Smooth muscle cell (in vitro differentiated cells): ENCODE data around the gene TXNDC2. TPM values are rescaled to one million over a fixed set of nuclear protein-coding genes. Genes with fewer than 3 reads are reported as not detected.

Source experiments
- DNase-seq: peaks from one replicate; lab custom pipeline; 2025; ENCODE audit not compliant: unreplicated experiment; lab: John Stamatoyannopoulos, UW
- H2AFZ ChIP-seq: fragments of 200-600 bp; sonication (generic); 2 replicates; pipeline ENCODE4 v1.6.0; 2016; ENCODE audit warnings: antibody characterized with exemption, low read depth, mild to moderate bottlenecking
- H3F3A ChIP-seq: fragments of 200-600 bp; sonication (generic); 2 replicates; pipeline ENCODE4 v1.6.0; 2017; ENCODE audit warnings: antibody characterized with exemption, low read depth
- H3K27ac ChIP-seq: fragments of 200-600 bp; sonication (generic); 2 replicates; pipeline ENCODE4 v1.5.1; 2016; ENCODE audit warnings: low read depth, mild to moderate bottlenecking
- H3K27me3 ChIP-seq: fragments of 200-600 bp; sonication (generic); 2 replicates; pipeline ENCODE4 v1.6.1; 2016; ENCODE audit warnings: low read depth, mild to moderate bottlenecking
- H3K36me3 ChIP-seq: fragments of 200-600 bp; sonication (generic); 2 replicates; pipeline ENCODE4 v1.5.1; 2016; ENCODE audit warnings: low read depth
- H3K4me1 ChIP-seq: fragments of 200-600 bp; sonication (generic); 2 replicates; pipeline ENCODE4 v1.5.1; 2016; ENCODE audit warnings: low read depth
- H3K4me2 ChIP-seq: fragments of 200-600 bp; sonication (generic); 2 replicates; pipeline ENCODE4 v1.6.0; 2016; ENCODE audit warnings: mild to moderate bottlenecking
- H3K4me3 ChIP-seq: fragments of 200-600 bp; sonication (generic); 2 replicates; pipeline ENCODE4 v1.5.1; 2016; ENCODE audit warnings: mild to moderate bottlenecking
- H3K79me2 ChIP-seq: fragments of 200-600 bp; sonication (generic); 2 replicates; pipeline ENCODE4 v1.6.0; 2016; ENCODE audit warnings: low read depth, mild to moderate bottlenecking
- H3K9ac ChIP-seq: fragments of 200-600 bp; sonication (generic); 2 replicates; pipeline ENCODE4 v1.6.0; 2016; ENCODE audit warnings: low read depth
- H3K9me3 ChIP-seq: fragments of 200-600 bp; sonication (generic); replicated peaks from 2 replicates; pipeline ENCODE4 v1.5.1; 2016; ENCODE audit warnings: low read depth
- H4K20me1 ChIP-seq: fragments of 200-600 bp; sonication (generic); 2 replicates; pipeline ENCODE4 v1.6.0; 2016; ENCODE audit warnings: low read depth
- WGBS: methylation state at CpG from one replicate; pipeline ENCODE4 v1.1.7; 2016; ENCODE audit warnings: low lambda C conversion rate; 5-methylcytosine and 5-hydroxymethylcytosine counted together
- polyA plus RNA-seq: library from polyadenylated mRNA; unstranded; fragments of >200 nt; fragmentation: Nextera tagmentation; extraction: Ambion mirVana; gene quantifications from 2 replicates; pipeline ENCODE4 v1.2.1, GENCODE V29; 2016
- total RNA-seq: library from RNA; depleted of rRNA; stranded (reverse); fragments of >200 nt; gene quantifications from 2 replicates; pipeline ENCODE4 v1.2.3, GENCODE V29; 2014
- TF ChIP-seq, protein P1 (sequence below): fragments of 200-600 bp; sonication (generic); IDR thresholded peaks from 2 replicates; pipeline ENCODE4 v1.5.1; 2017; ENCODE audit warnings: borderline replicate concordance, mild to moderate bottlenecking, antibody characterized with exemption; ENCODE audit not compliant: insufficient read depth, poor library complexity, severe bottlenecking

The TXNDC2 gene
- total and polyA plus RNA-seq, 2 experiments from 2014 or later = 0.58 TPM; not detected in 1

DNA sequence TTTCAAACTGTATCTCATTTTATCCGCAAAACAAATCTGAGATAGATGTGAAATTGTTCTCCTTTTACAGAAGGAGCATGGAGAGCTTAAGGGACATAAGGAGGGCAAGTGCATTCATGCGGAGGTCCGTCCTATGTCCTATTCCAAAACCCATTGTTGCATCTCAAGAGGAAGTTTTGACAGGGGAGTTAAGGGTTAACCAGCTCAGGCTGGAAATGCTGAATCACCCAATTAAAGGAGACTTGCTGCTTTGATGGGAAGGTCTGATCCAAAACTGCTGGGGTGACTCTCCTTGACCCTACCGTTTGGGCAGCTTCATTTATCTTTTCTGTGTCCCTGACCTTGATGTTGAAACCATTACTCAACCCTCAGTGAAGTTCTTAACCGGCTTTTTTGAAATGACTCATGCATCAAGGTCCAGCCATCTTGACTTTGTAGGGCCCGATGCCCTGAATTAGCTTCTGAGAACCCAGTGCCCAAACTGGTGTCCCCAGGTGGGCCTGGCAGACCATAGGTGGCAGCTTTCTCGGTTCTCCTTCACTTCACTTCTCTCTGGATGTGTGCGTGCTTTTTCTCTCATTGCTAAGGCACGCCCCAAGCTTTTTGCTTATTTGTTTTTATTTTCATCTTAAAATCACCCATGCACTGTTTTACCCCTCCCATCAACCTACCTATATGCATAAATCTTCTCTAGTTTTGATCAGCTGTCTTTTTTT is 15.9 kb upstream of the TXNDC2 start:
- H3K27me3 ChIP-seq = no peaks in the 10 kb centered on the region
- 31% methylated on average over 9 of the region's 9 CpGs for WGBS
- H3K4me3 ChIP-seq = no peak overlapping the region
- H3K9me3 ChIP-seq = no peaks in the 10 kb centered on the region
- peaks cover 17% of the 10 kb centered on the region for H3K4me1 ChIP-seq
- no peak overlapping the region for H2AFZ ChIP-seq
- peaks cover 22% of the 10 kb centered on the region for H3F3A ChIP-seq
- peak overlapping the region; percentile 70 for H3K27ac ChIP-seq
- no peak overlapping the region for H3K9ac ChIP-seq
- no peaks in the 10 kb centered on the region for H4K20me1 ChIP-seq
- DNase-seq = no peak
- TF ChIP-seq, protein P1, sequence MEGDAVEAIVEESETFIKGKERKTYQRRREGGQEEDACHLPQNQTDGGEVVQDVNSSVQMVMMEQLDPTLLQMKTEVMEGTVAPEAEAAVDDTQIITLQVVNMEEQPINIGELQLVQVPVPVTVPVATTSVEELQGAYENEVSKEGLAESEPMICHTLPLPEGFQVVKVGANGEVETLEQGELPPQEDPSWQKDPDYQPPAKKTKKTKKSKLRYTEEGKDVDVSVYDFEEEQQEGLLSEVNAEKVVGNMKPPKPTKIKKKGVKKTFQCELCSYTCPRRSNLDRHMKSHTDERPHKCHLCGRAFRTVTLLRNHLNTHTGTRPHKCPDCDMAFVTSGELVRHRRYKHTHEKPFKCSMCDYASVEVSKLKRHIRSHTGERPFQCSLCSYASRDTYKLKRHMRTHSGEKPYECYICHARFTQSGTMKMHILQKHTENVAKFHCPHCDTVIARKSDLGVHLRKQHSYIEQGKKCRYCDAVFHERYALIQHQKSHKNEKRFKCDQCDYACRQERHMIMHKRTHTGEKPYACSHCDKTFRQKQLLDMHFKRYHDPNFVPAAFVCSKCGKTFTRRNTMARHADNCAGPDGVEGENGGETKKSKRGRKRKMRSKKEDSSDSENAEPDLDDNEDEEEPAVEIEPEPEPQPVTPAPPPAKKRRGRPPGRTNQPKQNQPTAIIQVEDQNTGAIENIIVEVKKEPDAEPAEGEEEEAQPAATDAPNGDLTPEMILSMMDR = no peak
- no peaks in the 10 kb centered on the region for H3K36me3 ChIP-seq
- peak overlapping the region; percentile 56 for H3K4me2 ChIP-seq
- H3K79me2 ChIP-seq = no peaks in the 10 kb centered on the region

DNA sequence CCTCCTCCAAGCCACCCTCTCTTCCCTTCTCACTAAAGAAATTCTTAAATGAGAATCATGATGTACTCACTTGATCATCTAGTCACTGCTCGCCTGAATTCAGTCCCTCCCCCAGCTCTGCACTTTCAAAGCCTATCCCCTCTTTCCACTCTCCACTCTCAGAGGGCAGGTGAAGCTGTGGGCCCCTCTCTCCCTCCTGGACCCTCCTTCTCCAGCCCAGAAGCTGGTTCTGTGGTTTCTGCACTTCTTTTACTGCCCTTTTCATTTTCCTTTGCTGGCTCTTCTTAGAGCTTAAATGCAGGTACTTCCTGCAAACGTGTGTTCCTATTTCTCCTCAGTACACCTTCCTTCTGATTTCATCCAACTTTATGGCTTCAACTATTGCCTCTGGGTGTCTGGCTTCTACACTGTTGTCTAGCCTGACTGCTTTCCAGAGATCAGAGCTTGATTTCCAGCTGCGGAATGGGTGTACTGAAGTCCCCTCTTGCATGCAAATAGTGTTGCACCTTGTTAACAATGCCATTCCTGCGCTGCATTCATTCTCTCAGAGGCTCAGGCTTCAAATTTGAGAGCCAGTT is 15.3 kb upstream of the TXNDC2 start:
- 31% methylated on average over 4 of the region's 4 CpGs for WGBS
- no peaks in the 10 kb centered on the region for H3K27me3 ChIP-seq
- H3K9ac ChIP-seq = no peak overlapping the region
- no peaks in the 10 kb centered on the region for H3K79me2 ChIP-seq
- H3K4me3 ChIP-seq = no peak overlapping the region
- DNase-seq = no peak
- H3K36me3 ChIP-seq = no peaks in the 10 kb centered on the region
- no peaks in the 10 kb centered on the region for H3K9me3 ChIP-seq
- H3K4me1 ChIP-seq = peaks cover 17% of the 10 kb centered on the region
- peak overlapping the region; percentile 56 for H3K4me2 ChIP-seq
- peak overlapping the region; percentile 70 for H3K27ac ChIP-seq
- H4K20me1 ChIP-seq = no peaks in the 10 kb centered on the region
- H2AFZ ChIP-seq = no peak overlapping the region
- peaks cover 22% of the 10 kb centered on the region for H3F3A ChIP-seq
- TF ChIP-seq, protein P1 = no peak

DNA sequence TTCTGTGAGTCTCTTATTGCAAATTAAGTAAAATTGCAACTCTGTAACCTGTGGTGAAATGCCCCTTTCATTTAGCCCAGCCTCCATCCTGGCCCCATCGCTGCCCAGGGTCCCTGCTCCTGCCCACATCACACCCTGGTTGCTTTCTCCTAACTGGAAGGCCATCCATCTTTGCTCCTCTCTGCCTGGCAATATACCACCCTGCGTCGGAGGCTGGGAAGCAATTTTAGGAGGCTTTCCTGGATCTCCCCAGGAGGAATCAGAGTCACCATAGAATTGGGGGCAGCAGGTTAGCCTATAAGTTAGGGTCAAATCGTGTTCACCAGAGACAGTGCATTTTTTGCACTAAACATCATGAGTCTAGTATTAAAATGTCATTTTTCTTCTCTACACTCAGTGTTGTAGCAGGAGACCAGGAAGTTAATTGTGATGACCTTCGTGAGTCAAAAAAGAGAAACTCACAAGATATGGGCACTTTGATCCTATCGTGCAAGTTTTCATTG is 14.5 kb upstream of the TXNDC2 start:
- WGBS = 74% methylated on average over 6 of the region's 6 CpGs
- TF ChIP-seq, protein P1 = no peak
- peaks cover 18% of the 10 kb centered on the region for H3K4me1 ChIP-seq
- H2AFZ ChIP-seq = no peak overlapping the region
- H3K27me3 ChIP-seq = no peaks in the 10 kb centered on the region
- DNase-seq = no peak
- peaks cover 22% of the 10 kb centered on the region for H3F3A ChIP-seq
- no peak overlapping the region for H3K9ac ChIP-seq
- H3K9me3 ChIP-seq = no peaks in the 10 kb centered on the region
- no peaks in the 10 kb centered on the region for H3K79me2 ChIP-seq
- H3K27ac ChIP-seq = no peak overlapping the region
- no peak overlapping the region for H3K4me2 ChIP-seq
- H4K20me1 ChIP-seq = no peaks in the 10 kb centered on the region
- no peak overlapping the region for H3K4me3 ChIP-seq
- H3K36me3 ChIP-seq = no peaks in the 10 kb centered on the region
